ENCODE data around the gene LOXL1.
"Not testable (repeated sequence)": the region's sequence is repeated elsewhere in the genome, so short reads cannot be mapped to it uniquely, and the experiment has no call there.

Gene LOXL1

GRCh38 chr15:73954188-73955145 is 28.2 kb downstream of the LOXL1 start:
- no peak for DNase-seq

DNA sequence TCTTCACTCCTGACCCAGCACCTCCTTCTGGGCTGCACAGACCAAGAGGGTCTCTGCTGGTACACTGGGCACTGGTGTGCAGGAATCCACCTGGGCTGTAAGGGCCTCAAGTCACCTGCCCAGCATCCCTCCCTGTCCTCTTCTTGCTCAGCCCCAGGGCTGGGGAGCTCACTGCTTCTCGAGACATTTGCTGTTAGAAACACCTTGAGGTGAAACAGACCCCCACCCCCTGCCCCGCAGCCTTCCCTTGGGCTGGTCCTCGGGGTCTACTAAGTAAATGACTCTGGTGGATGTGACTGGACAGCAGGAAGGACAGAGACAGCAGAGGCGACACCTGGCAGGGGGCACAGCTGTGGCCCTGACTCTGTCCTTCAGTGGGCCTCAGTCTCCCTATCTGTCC is 29.1 kb downstream of the LOXL1 start:
- DNase-seq, result no peak

GRCh38 chr15:73955861-73956742 is 29.8 kb downstream of the LOXL1 start:
- DNase-seq, result no peak

DNA sequence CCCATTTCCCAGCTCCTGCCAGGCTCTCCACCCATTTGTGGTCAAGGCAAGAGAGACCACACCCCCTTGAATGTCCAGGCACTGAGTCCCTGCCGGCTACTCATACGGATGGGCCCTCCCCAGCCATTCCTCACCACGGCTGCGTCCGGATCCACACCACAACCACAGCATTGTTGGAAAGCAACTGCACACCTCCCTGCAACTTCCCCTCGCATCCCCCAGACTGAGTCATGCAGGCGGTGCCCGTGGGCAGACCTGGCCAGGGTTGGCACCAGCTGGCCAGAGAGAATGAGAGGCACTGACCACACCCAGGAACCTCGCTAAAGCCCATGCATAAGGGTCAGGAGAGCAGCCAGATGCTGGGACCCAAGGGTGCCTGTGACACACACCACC is 30.5 kb downstream of the LOXL1 start:
- DNase-seq, result no peak

- no peak for DNase-seq
Measured at GRCh38 chr15:73957276-73957675, 31.0 kb downstream of the LOXL1 start.

DNA sequence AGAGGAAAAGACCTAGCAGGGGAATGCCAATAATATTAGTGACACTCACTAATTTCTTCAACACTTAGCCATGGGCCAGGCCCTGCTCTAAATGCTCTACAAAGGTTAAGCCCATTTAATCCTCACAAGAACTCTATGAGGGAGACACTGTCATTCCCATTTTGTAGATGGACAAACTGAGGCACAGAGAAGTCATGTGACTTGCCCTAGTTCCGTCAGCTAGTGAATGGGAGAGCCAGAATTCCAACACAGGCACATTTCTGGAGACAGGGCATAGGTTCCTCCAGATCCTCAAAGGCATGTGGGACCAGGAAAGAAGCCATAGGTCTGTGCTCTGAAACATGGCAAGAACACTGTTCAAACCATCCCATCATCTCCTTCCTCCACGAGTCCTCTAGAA is 31.5 kb downstream of the LOXL1 start:
- DNase-seq, result no peak

DNA sequence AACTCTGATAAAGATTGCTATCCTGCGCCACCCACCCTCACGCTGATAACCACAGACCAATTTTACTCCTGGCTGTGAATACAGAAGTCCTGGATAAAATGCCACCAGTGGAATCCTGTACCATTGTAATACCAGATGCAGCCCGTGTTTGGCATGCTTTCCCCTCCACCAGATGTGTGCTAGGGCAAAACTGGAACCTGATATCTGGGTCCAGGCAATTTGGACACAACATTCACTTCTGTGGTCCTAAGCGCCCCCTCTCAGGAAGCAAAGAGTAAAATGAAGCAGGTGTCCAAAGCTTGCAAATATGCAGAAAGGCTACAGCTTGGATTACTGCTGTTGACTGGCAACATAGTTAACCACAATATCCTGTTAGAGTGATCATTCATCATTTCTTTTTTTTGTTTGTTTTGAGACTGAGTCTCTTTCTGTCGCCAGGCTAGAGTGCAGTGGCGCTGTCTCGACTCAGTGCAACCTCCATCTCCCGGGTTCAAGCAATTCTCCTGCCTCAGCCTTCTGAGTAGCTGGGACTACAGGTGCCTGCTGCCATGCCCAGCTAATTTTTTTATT is 32.8 kb downstream of the LOXL1 start:
- DNase-seq, result no peak

- DNase-seq, result no peak
Measured at GRCh38 chr15:73959801-73960200, 33.5 kb downstream of the LOXL1 start.

- DNase-seq, result not testable (repeated sequence)
Measured at GRCh38 chr15:73960472-73961070, 34.3 kb downstream of the LOXL1 start.

- DNase-seq, result no peak
Measured at GRCh38 chr15:73962433-73962832, 36.2 kb downstream of the LOXL1 start.

GRCh38 chr15:73964736-73965093 is 38.5 kb downstream of the LOXL1 start:
- peak; percentile 46 for DNase-seq

GRCh38 chr15:73965094-73965757 is 39.0 kb downstream of the LOXL1 start:
- DNase-seq, result no peak

GRCh38 chr15:73965758-73966113 is 39.5 kb downstream of the LOXL1 start:
- no peak for DNase-seq

DNA sequence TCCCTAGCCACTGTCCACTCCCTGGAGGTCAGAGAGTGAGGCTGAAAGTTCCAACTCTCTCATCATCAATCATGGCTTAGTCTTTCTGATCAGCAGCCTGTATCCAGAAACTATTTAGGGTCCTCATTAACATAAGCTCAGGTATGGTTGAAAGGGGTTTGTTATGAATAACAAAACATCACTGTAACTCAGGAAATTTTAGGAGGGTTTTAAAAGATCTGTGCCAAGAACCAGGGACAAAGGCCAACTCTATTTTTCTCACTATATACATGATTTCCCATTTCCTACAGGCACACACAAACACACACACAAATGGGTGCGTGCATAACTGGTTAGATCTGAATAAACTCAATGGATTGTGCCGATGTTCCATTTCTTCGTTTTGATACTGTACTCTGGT is 42.2 kb downstream of the LOXL1 start:
- no peak for DNase-seq

GRCh38 chr15:73969151-73969759 is 43.0 kb downstream of the LOXL1 start:
- DNase-seq, result no peak

DNA sequence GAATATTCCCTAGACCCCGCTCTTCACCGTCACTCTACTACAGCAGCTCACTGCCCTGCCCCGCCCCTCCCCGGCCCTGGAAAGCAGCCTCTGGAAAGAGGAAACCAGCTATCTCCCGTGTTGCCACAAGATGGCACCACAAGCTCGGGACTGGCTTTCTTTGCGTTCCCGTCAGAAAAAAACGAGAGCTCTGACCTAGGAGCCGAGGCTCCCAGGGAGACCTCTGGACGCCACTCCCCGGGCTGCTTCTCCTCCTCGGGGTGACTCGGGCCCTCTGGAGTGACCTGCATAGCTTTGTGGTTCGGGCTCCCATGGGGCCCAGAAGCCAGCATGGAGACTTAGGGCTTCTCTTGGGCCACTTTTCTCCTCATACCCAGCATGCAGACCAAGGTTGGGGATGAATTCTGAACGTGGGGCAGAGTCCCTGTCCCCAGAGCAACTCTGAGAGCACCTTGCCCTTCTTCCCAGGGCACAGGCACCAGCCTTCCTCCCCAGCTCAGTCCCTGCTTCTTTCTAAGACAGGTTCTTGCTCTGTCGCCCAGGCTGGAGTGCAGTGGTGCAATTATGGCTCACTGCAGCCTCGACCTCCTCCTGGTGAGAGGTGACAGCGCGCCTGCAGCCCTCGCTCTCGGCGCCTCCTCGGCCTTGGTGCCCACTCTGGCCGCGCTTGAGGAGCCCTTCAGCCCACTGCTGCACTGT is 46.9 kb downstream of the LOXL1 start:
- DNase-seq, result peak; percentile 75

GRCh38 chr15:73973683-73974200 is 47.5 kb downstream of the LOXL1 start:
- DNase-seq, result not testable (repeated sequence)

DNA sequence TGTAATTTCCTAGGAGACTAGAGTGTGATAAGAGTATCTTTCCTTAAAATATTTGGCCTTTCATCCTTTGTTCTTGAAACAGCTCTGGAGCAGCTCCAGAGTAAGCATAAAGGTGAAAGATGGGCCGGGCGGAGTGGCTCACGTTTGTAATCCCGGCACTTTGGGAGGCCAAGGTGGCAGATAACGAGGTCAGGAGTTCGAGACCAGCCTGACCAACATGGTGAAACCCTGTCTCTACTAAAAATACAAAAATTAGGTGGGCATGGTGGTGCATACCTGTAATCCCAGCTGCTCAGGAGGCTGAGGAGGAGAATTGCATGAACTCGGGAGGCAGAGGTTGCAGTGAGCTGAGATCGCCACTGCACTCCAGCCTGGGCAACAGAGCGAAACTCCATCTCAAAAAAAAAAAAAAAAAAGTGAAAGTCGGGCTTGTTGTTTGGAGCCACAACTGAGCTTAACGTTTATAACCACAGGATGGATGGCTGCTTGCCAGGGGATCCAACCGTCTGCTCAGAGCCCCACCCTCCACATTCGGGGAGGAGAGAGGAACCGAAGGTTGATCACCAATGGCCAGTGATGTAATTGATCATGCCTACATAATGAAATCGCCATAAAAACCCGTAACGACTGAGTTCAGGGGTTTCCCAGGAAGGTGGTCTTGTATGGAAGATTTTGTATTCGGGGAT is 49.3 kb downstream of the LOXL1 start:
- DNase-seq, result not testable (repeated sequence)

DNA sequence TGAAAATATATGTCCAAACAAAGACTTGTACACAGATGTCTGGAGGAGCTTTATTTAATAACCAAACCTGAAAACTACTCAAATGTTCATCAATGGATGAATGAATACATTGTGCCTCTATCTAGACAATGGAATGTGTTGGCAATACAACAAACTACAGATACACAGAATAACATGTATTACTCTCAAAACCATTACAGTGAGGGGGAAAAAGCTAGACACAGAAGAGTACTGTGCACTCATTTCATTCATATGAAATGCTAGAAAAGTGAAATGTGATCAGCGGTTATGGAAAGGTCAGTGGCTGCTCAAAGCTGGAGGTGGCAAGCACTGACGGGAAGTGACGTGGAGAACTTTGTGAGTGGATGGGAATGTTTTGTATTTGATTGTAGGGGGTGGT is 52.6 kb downstream of the LOXL1 start:
- DNase-seq, result no peak

DNA sequence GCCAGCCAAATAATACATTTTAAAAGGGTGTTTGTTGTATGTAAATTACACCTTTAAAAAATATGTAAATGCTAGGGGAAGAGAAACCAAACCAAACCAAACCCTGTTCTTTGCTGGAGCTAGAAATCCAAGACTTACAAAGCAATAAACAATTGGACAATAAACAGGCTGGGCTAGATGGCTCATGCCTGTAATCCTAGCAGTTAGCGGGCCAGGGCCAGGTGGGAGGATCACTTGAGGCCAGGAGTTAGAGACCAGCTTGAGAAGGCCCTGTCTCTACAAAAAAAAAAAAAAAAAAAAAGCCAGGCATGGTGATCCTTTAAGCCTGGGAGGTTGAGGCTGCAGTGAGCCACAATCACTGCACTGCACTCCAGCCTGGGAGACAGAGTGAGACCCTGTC is 53.4 kb downstream of the LOXL1 start:
- no peak for DNase-seq

Data from NCI-H774 (cell line).